Breast epithelium (tissue), 4 donors: Measurements from ENCODE around the gene TXN2. TPM values are rescaled to one million over a fixed set of nuclear protein-coding genes. Genes with fewer than 3 reads are reported as not detected.

Source experiments
- DNase-seq, 2 donors: peaks; one replicate each; pipeline ENCODE4 v3.0.0-alpha.2; 2019; ENCODE audit warnings: low spot score in 2 of 2
- H3K27ac ChIP-seq, 2 donors: fragments of 200-600 bp; sonication (generic) in 1 of 2; one replicate each; pipeline ENCODE4 v1.5.1; 2016 to 2019; ENCODE audit warnings: mild to moderate bottlenecking in 1 of 2
- H3K27me3 ChIP-seq, 2 donors: fragments of 200-600 bp; sonication (generic) in 1 of 2; one replicate each; pipeline versions ENCODE4 v1.5.1 to v1.6.0; 2017 to 2019; ENCODE audit warnings: control low read depth in 1 of 2, mild to moderate bottlenecking in 1 of 2
- H3K36me3 ChIP-seq: fragments of 200-600 bp; one replicate; pipeline ENCODE4 v1.5.1; 2019
- H3K4me1 ChIP-seq, 2 donors: fragments of 200-600 bp; sonication (generic); one replicate each; pipeline ENCODE4 v1.5.1; 2016 to 2019; ENCODE audit warnings: control low read depth in 1 of 2
- H3K4me3 ChIP-seq, 3 donors: fragments of 200-600 bp; sonication (generic); 1 replicate in 2 of 3; 2 replicates in 1 of 3; pipeline ENCODE4 v1.5.1; 2016 to 2019; ENCODE audit warnings: mild to moderate bottlenecking in 3 of 3, moderate library complexity in 2 of 3
- H3K9me3 ChIP-seq, 2 donors: fragments of 200-600 bp; sonication (generic) in 1 of 2; one replicate each; pipeline ENCODE4 v1.5.1; 2016 to 2019; ENCODE audit warnings: control low read depth in 1 of 2
- CTCF ChIP-seq, 3 donors: fragments of 450-650 bp; IDR thresholded peaks; one replicate each; pipeline ENCODE4 v1.5.1; 2016 to 2017; ENCODE audit warnings: antibody characterized with exemption in 3 of 3, mild to moderate bottlenecking in 3 of 3, moderate library complexity in 3 of 3
- POLR2A ChIP-seq: fragments of 450-650 bp; IDR thresholded peaks from one replicate; pipeline ENCODE4 v1.6.1; 2016; ENCODE audit warnings: antibody characterized with exemption, mild to moderate bottlenecking, moderate library complexity
- POLR2AphosphoS5 ChIP-seq, 3 donors: sonication (generic); formaldehyde crosslinking; IDR thresholded peaks; one replicate each; pipeline ENCODE4 v1.6.1; 2017; ENCODE audit warnings: antibody characterized with exemption in 3 of 3
- intact Hi-C: fragments of 100-400 bp; cut with DNase I; formaldehyde crosslinking; loops from one replicate; pipeline ENCODE4 v1.15.1; 2023; ENCODE audit warnings: low total_unique reads
- total RNA-seq, 3 donors: library from RNA; depleted of rRNA; stranded (reverse); fragments of >200 nt; gene quantifications; one replicate each; pipeline ENCODE4 v1.1.0, GENCODE V29; 2016

Gene TXN2
- total RNA-seq, 3 donors from 2014 or later, result 52.3 to 71.1 (median 58.1) TPM

DNA sequence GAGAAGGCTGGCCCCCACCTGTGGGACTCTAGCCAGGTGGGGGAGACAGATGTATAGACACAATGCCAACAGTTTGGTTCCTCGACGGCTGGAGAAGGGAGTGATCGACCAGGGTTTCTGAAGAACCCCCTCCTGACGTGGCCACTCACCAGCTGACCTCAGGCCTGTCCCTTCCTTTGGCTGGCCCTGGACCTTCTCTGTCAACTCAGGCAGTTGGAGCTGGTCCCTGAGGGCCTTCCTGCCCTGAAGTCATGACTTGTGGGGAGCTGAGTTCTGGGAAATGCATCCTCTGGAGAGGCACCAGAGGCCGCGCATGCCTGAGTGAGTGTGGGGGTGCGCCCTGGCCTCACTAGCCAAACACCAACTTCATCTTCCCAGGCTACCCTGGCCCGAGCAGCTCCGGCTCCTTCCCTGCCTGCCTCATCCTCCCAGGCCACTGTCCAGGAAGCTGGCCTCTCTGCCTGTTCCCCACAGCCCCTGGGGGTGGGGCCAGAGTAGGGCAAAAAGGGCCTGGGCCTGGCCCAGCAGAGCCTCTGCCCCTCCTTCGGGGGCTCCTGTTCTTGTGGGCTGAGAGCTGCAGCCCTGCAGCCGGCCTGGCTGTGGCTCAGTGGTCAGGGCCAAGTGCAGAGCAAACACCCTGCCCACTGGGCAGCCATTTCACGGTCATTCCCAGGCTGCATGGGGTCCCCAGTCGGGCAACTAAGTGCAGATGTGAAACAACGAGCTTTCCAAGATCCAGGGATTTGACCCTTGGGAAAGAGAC is 23.6 kb downstream of the TXN2 start:
- Histone ChIP-seq H3K9me3 (no peaks in the 10 kb centered on the region), H3K36me3 (no peaks in the 10 kb centered on the region), H3K27me3 (no peaks in the 10 kb centered on the region), H3K27ac (peak overlapping the region; percentile 82 to 98), H3K4me3 (no peak overlapping the region), H3K4me1 (peaks cover 8 to 24% of the 10 kb centered on the region in 2 donors)
- DNase-seq, result no peak
- intact Hi-C loops, result no loop called here
- TF ChIP-seq POLR2A, result no peak
- TF ChIP-seq CTCF (IDR thresholded peaks at IDR 0.05), result no peak
- TF ChIP-seq POLR2AphosphoS5 (IDR thresholded peaks at IDR 0.05), result peak in 2 of 3 donors; percentile 21 to 60

DNA sequence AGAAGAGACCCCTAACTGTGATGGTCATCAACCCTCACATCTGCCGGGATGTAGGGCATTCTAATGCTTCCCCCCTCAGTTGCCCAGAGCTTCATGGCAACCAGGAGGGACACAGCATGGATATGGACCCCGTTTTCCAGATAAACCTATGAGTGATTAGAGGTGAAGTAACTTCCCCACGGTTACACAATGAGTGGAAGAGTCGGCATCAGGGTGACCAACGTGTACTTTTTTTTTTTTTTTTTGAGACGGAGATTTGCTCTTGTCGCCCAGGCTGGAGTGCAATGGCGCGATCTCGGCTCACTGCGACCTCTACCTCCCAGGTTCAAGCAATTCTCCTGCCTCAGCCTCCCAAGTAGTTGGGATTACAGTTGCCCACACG is 25.0 kb downstream of the TXN2 start:
- Histone ChIP-seq H3K4me3 (no peak overlapping the region), H3K9me3 (no peaks in the 10 kb centered on the region), H3K4me1 (peaks cover 8 to 25% of the 10 kb centered on the region in 2 donors), H3K27ac (peak overlapping the region in 1 of 2 donors; percentile 98), H3K27me3 (no peaks in the 10 kb centered on the region), H3K36me3 (no peaks in the 10 kb centered on the region)
- no peak for DNase-seq
- intact Hi-C loops, result no loop called here
- TF ChIP-seq POLR2A, result no peak
- TF ChIP-seq POLR2AphosphoS5 (IDR thresholded peaks at IDR 0.05), result no peak
- no peak for TF ChIP-seq CTCF (IDR thresholded peaks at IDR 0.05)

DNA sequence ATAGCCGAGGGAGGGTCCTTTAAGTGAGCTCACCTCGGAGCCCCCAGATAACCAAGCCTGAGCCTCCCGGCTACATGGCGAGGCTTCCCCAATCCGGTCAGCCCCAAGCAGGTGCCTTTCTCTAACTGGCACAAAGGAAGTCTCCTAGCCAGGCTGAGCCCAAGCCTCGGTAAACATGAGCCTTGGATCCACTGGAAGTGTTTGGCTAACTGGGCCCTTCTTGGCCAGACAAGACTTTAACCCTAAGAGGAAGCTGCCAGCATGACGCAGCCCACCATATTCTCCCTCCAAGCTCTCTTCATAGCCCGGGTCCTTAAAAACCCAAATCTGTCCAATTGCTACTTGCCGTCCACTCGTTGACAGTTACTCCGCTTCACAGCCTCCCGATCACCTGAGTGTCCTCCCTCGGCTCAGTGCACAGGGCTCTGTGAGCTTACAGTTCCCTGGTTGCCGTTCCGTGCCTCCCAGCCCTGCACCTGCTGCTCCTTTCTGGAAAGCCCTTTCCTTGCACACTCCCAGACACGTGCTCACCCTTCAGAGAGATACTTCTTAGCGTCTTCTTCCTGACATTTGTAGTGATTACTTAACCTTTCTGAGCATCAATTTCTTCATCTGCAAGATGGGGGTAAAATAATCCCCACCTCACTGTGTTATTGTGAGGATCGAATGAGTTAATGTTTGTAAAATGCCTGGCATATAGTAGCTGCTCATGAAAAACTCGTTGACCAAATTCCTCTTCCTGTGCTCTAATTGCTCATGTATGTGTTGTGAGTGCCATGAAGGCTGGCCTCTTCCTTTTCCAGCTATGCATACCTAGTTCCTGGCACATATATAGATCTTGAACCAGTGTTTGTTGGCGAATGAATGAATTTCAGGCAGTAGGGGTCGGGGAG is 25.6 kb downstream of the TXN2 start:
- peak overlapping the region; percentile 94 to 98 for H3K27ac ChIP-seq
- H3K4me1 ChIP-seq, result peaks cover 8 to 20% of the 10 kb centered on the region in 2 donors
- no peaks in the 10 kb centered on the region for H3K27me3 ChIP-seq
- TF ChIP-seq POLR2A, result no peak
- TF ChIP-seq CTCF (IDR thresholded peaks at IDR 0.05), result no peak
- no peaks in the 10 kb centered on the region for H3K36me3 ChIP-seq
- peak overlapping the region; percentile 45 to 72 (median 51) for H3K4me3 ChIP-seq
- no peaks in the 10 kb centered on the region for H3K9me3 ChIP-seq
- intact Hi-C loops, result no loop called here
- no peak for DNase-seq

GRCh38 chr22:36454916-36455570 is 26.4 kb downstream of the TXN2 start:
- H3K27ac ChIP-seq, result peak overlapping the region; percentile 94 to 98
- peak; percentile 83 to 94 (median 91) for TF ChIP-seq POLR2AphosphoS5 (IDR thresholded peaks at IDR 0.05)
- TF ChIP-seq CTCF (IDR thresholded peaks at IDR 0.05), result no peak
- peak; percentile 67 for TF ChIP-seq POLR2A
- peaks cover 8 to 20% of the 10 kb centered on the region in 2 donors for H3K4me1 ChIP-seq
- peak overlapping the region; percentile 45 to 72 (median 51) for H3K4me3 ChIP-seq
- DNase-seq, result peak; percentile 95 to 97
- intact Hi-C loops, result no loop called here
- no peaks in the 10 kb centered on the region for H3K27me3 ChIP-seq
- H3K36me3 ChIP-seq, result no peaks in the 10 kb centered on the region
- H3K9me3 ChIP-seq, result no peaks in the 10 kb centered on the region
